HCT116 (cell line): ENCODE results near the gene CAPZB. TPM values are rescaled to one million over a fixed set of nuclear protein-coding genes. Genes with fewer than 3 reads are reported as not detected.

Experiments
- ATAC-seq: fragments of 200-7000 bp; cut with Tn5 transposase; 2 replicates; pipeline ENCODE4 v1.9.1; 2020; ENCODE audit warnings: mild to moderate bottlenecking, moderate library complexity
- BruUV-seq: library from RNA; stranded (reverse); fragments of 400-500 nt; replicated peaks from 2 replicates; lab custom pipeline; 2021; lab: Mats Ljungman, UMichigan
- CTCF ChIA-PET: fragments of 300-600 bp; sonication (Branson Sonifier 250); formaldehyde crosslinking; loops from one replicate; lab custom pipeline; 2021; ENCODE audit warnings: antibody characterized with exemption; lab: Charles Lee
- POLR2A ChIA-PET: fragments of 300-600, 350-600 bp; sonication (Branson Sonifier 250); formaldehyde crosslinking; loops from one replicate; lab custom pipeline; 2021; ENCODE audit warnings: antibody characterized with exemption; lab: Charles Lee
- RAD21 ChIA-PET, 2 experiments: fragments of 300-600 bp; sonication (Branson Sonifier 250); formaldehyde crosslinking; loops; one replicate each; lab custom pipeline; 2023; ENCODE audit warnings: low total read pairs in 2 of 2; ENCODE audit not compliant: uncharacterized antibody in 2 of 2, unreplicated experiment in 2 of 2, low non-redundant PET in 1 of 2; lab: Charles Lee
- DNase-seq: peaks from one replicate; pipeline ENCODE4 v3.0.0-alpha.2; 2010; ENCODE audit warnings: low read depth, low spot score
- H2AFZ ChIP-seq: fragments of 200-600 bp; shearing (Covaris generic), sonication (generic); 2 replicates; pipeline ENCODE4 v1.6.1; 2017; ENCODE audit warnings: low read depth, mixed run types, mixed read lengths, antibody characterized with exemption, low read length; ENCODE audit not compliant: poor library complexity, severe bottlenecking
- H3K27ac ChIP-seq: 2 replicates; pipeline ENCODE4 v1.5.1; 2012; ENCODE audit warnings: low read depth, low read length
- H3K27me3 ChIP-seq: fragments of 200-600 bp; sonication (generic); 2 replicates; pipeline ENCODE4 v1.6.1; 2016; ENCODE audit warnings: mixed run types, low read length, mixed read lengths; ENCODE audit not compliant: insufficient read depth
- H3K36me3 ChIP-seq, 2 experiments: fragments of 200-500 bp in 1 of 2; fragments of 200-600 bp in 1 of 2; sonication (Bioruptor generic) in 1 of 2; sonication (generic) in 1 of 2; 2 replicates each; pipeline versions ENCODE4 v1.5.1 to v1.6.1; 2014 to 2016; ENCODE audit warnings: low read length in 2 of 2, inconsistent platforms in 1 of 2, mixed read lengths in 1 of 2, mixed run types in 1 of 2; ENCODE audit not compliant: insufficient read depth in 2 of 2, control insufficient read depth in 1 of 2
- H3K4me1 ChIP-seq, 2 experiments: fragments of 200-600 bp in 1 of 2; sonication (generic) in 1 of 2; 2 replicates each; pipeline versions ENCODE4 v1.5.1 to v1.6.1; 2012 to 2017; ENCODE audit warnings: low read length in 2 of 2, inconsistent platforms in 1 of 2, mild to moderate bottlenecking in 1 of 2, mixed read lengths in 1 of 2, mixed run types in 1 of 2, moderate library complexity in 1 of 2; ENCODE audit not compliant: insufficient read depth in 2 of 2, control insufficient read depth in 1 of 2
- H3K4me2 ChIP-seq: fragments of 200-600 bp; sonication (generic); 2 replicates; pipeline ENCODE4 v1.6.1; 2017; ENCODE audit warnings: mixed run types, low read length, mixed read lengths
- H3K4me3 ChIP-seq, 2 experiments: fragments of 200-600 bp in 1 of 2; sonication (generic) in 1 of 2; replicated peaks in 1 of 2; 2 replicates each; pipeline ENCODE4 v1.5.1; 2011 to 2016; ENCODE audit warnings: low read length in 2 of 2, control low read depth in 1 of 2, low read depth in 1 of 2, mild to moderate bottlenecking in 1 of 2, mixed read lengths in 1 of 2, mixed run types in 1 of 2
- H3K79me2 ChIP-seq: fragments of 200-600 bp; sonication (generic); 2 replicates; pipeline ENCODE4 v1.6.1; 2017; ENCODE audit warnings: mild to moderate bottlenecking, mixed run types, low read length, moderate library complexity, mixed read lengths; ENCODE audit not compliant: insufficient read depth
- H3K9ac ChIP-seq: fragments of 200-600 bp; sonication (generic); 2 replicates; pipeline ENCODE4 v1.6.1; 2016; ENCODE audit warnings: low read length, mixed read lengths
- H3K9me2 ChIP-seq: fragments of 200-600 bp; sonication (generic), shearing (Covaris generic); 2 replicates; pipeline ENCODE4 v1.6.1; 2017; ENCODE audit warnings: mixed run types, mild to moderate bottlenecking, moderate library complexity; ENCODE audit not compliant: insufficient read depth
- H3K9me3 ChIP-seq, 2 experiments: fragments of 200-500 bp in 1 of 2; fragments of 200-600 bp in 1 of 2; sonication (Bioruptor generic) in 1 of 2; sonication (generic) in 1 of 2; 2 replicates each; pipeline ENCODE4 v1.6.1; 2014 to 2017; ENCODE audit warnings: low read length in 2 of 2, mixed read lengths in 2 of 2, inconsistent platforms in 1 of 2, low read depth in 1 of 2, mild to moderate bottlenecking in 1 of 2, mixed run types in 1 of 2, moderate library complexity in 1 of 2; ENCODE audit not compliant: control insufficient read depth in 1 of 2, insufficient read depth in 1 of 2
- H4K20me1 ChIP-seq: fragments of 200-600 bp; sonication (generic), shearing (Covaris generic); 2 replicates; pipeline ENCODE4 v1.6.1; 2017; ENCODE audit warnings: mixed run types, mild to moderate bottlenecking, moderate library complexity; ENCODE audit not compliant: insufficient read depth
- CBX3 ChIP-seq: IDR thresholded peaks from 2 replicates; pipeline ENCODE4 v1.6.1; 2012; ENCODE audit warnings: low read depth
- CEBPB ChIP-seq: IDR thresholded peaks from 2 replicates; pipeline ENCODE4 v1.6.1; 2012; ENCODE audit warnings: low read depth
- EGR1 ChIP-seq: IDR thresholded peaks from 2 replicates; pipeline ENCODE4 v1.6.1; 2012; ENCODE audit warnings: low read depth
- ELF1 ChIP-seq: IDR thresholded peaks from 2 replicates; pipeline ENCODE4 v1.6.1; 2012; ENCODE audit warnings: low read depth, borderline replicate concordance
- EZH2 ChIP-seq: fragments of 200-600 bp; sonication (generic); IDR thresholded peaks from 2 replicates; pipeline ENCODE4 v1.6.1; 2017; ENCODE audit warnings: antibody characterized with exemption, mixed run types
- EZH2phosphoT487 ChIP-seq: fragments of 200-600 bp; IDR thresholded peaks from 2 replicates; pipeline ENCODE4 v1.6.1; 2018; ENCODE audit warnings: antibody characterized with exemption, borderline replicate concordance
- FOSL1 ChIP-seq: IDR thresholded peaks from 2 replicates; pipeline ENCODE4 v1.6.1; 2012; ENCODE audit warnings: low read depth
- JUND ChIP-seq: IDR thresholded peaks from 2 replicates; pipeline ENCODE4 v1.6.1; 2012
- POLR2A ChIP-seq: IDR thresholded peaks from 2 replicates; pipeline ENCODE4 v1.7.0; 2011; ENCODE audit warnings: borderline replicate concordance; ENCODE audit not compliant: insufficient read depth, insufficient read length; ENCODE audit errors: extremely low read depth
- POLR2AphosphoS5 ChIP-seq: IDR thresholded peaks from 2 replicates; pipeline ENCODE4 v1.6.1; 2011; ENCODE audit warnings: mild to moderate bottlenecking, low read depth, low read length, moderate library complexity
- RAD21 ChIP-seq: IDR thresholded peaks from 2 replicates; pipeline ENCODE4 v1.6.1; 2012; ENCODE audit warnings: low read depth, mild to moderate bottlenecking
- SIN3A ChIP-seq: IDR thresholded peaks from 2 replicates; pipeline ENCODE4 v1.6.1; 2012; ENCODE audit warnings: low read depth
- SP1 ChIP-seq: IDR thresholded peaks from 2 replicates; pipeline ENCODE4 v1.6.1; 2012; ENCODE audit warnings: low read depth
- SRF ChIP-seq: IDR thresholded peaks from 2 replicates; pipeline ENCODE4 v1.6.1; 2012; ENCODE audit warnings: low read depth
- TCF7L2 ChIP-seq: IDR thresholded peaks from 2 replicates; pipeline ENCODE4 v1.7.0; 2011; ENCODE audit warnings: borderline replicate concordance, inconsistent platforms; ENCODE audit not compliant: insufficient read depth, insufficient read length; ENCODE audit errors: extremely low read depth
- YY1 ChIP-seq: IDR thresholded peaks from 2 replicates; pipeline ENCODE4 v1.6.1; 2011; ENCODE audit warnings: low read length, low read depth, moderate library complexity, mild to moderate bottlenecking; ENCODE audit not compliant: insufficient replicate concordance; ENCODE audit errors: extremely low read depth
- ZFX ChIP-seq: fragments of 450-650 bp; IDR thresholded peaks from 2 replicates; pipeline ENCODE4 v1.6.1; 2017
- ZNF274 ChIP-seq: fragments of 200-500 bp; sonication (Bioruptor generic); IDR thresholded peaks from 2 replicates; pipeline ENCODE4 v1.6.1; 2014; ENCODE audit warnings: mild to moderate bottlenecking, low read depth, low read length, inconsistent platforms
- intact Hi-C: fragments of 100-400 bp; cut with micrococcal nuclease; formaldehyde crosslinking; loops from 2 replicates; pipeline ENCODE4 v1.10.0; 2022
- total RNA-seq: library from RNA; stranded (reverse); gene quantifications from one replicate; pipeline ENCODE4 v1.2.1, GENCODE V29; 2021; ENCODE audit not compliant: unreplicated experiment
- TF ChIP-seq, protein P1 (sequence below): IDR thresholded peaks from 2 replicates; pipeline ENCODE4 v1.6.1; 2012
- TF ChIP-seq, protein P2 (sequence below): IDR thresholded peaks from 2 replicates; pipeline ENCODE4 v1.6.1; 2011; ENCODE audit warnings: mild to moderate bottlenecking, low read length, moderate library complexity; ENCODE audit not compliant: insufficient replicate concordance; ENCODE audit errors: extremely low read depth

Gene CAPZB
- total RNA-seq, 1 experiment from 2014 or later: 203 TPM

DNA sequence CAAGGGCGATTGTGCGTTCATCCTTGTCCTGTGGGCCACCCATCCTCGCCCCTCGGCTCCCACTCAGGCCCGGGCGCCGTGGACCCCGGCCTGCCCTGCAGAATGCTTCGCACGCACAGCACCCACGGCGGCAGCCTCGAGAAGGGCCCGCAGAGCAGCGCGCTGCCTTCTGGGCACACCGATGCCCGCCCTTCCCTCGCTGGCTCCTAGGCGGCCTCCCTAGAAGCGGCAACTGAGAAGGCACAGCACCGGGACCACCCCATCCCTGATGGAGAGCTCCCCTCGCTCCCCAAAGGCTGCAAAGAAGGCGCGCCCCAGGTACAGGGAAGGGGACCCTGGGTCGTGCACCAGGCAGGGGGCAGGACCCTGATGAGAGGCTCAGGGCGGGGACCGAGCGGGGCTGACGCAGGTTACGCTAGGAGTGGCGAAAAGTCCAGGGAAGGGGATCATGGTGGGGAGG is 971 bp downstream of the CAPZB start:
- RAD21 ChIA-PET: no interaction called here
- H3K9ac ChIP-seq: peak overlapping the region; percentile 87
- no peaks in the 10 kb centered on the region for H3K9me2 ChIP-seq
- no TSS peak for BruUV-seq
- no peak for TF ChIP-seq CBX3
- TF ChIP-seq, protein P1, sequence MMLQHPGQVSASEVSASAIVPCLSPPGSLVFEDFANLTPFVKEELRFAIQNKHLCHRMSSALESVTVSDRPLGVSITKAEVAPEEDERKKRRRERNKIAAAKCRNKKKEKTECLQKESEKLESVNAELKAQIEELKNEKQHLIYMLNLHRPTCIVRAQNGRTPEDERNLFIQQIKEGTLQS: no peak
- TF ChIP-seq, all 23 proteins: peak for 0
- H3K9me3 ChIP-seq: no peaks in the 10 kb centered on the region
- peaks cover 71% of the 10 kb centered on the region for H3K79me2 ChIP-seq
- CTCF ChIA-PET: no interaction called here
- H3K4me3 ChIP-seq: peak overlapping the region; percentile 92 to 97
- POLR2A ChIA-PET: no interaction called here
- peak overlapping the region; percentile 99 for H3K4me2 ChIP-seq
- H4K20me1 ChIP-seq: no peaks in the 10 kb centered on the region
- H2AFZ ChIP-seq: no peak overlapping the region
- no peak for ATAC-seq
- no peaks in the 10 kb centered on the region for H3K36me3 ChIP-seq
- H3K27ac ChIP-seq: peak overlapping the region; percentile 81
- peaks cover 11 to 23% of the 10 kb centered on the region in 2 experiments; a peak in 3 of 4 replicates for H3K4me1 ChIP-seq
- intact Hi-C loops: loop anchor here (5.0 kb wide), 1 partner anchor 113 kb away; a partner anchor contains a TSS
- no peak for DNase-seq
- no peaks in the 10 kb centered on the region for H3K27me3 ChIP-seq

DNA sequence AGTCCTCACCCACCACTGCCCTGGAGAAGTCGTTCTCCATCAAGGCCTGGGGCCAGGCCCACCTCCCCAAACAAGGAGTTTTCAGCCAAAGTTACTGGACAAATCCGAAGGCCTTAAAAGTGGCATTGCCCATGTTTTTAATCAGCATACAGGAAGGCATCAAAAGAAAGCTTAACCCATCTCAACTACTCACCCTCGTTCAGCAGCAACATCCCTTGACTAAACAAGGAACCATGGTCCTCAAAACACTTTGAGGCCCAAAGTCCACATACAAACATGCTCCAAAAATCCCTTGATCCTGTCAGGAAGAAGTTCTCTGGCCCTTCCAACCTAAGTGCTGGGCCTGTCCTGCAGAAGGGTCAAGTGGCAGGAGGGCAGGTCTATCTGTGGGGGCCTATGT is 1.6 kb downstream of the CAPZB start:
- Histone ChIP-seq H3K9me2 (no peaks in the 10 kb centered on the region), H3K79me2 (peaks cover 78% of the 10 kb centered on the region), H2AFZ (no peak overlapping the region), H3K27me3 (no peaks in the 10 kb centered on the region), H3K4me1 (peaks cover 11 to 23% of the 10 kb centered on the region in 2 experiments; a peak in 3 of 4 replicates), H3K4me3 (peak overlapping the region; percentile 92 to 97), H4K20me1 (no peaks in the 10 kb centered on the region), H3K4me2 (peak overlapping the region; percentile 99), H3K36me3 (no peaks in the 10 kb centered on the region), H3K27ac (no peak overlapping the region; the same call in 1 of the 2 replicates), H3K9ac (peak overlapping the region; percentile 87), H3K9me3 (no peaks in the 10 kb centered on the region)
- DNase-seq (no peak), ATAC-seq (no peak)
- intact Hi-C loops: loop anchor here (5.0 kb wide), 1 partner anchor 114 kb away; a partner anchor contains a TSS
- ChIA-PET RAD21 (no interaction called here), CTCF (interaction anchor here (1.2 kb wide), 1 partner anchor 99 kb away, joined by 4 read pairs; no protein-coding TSS in a partner anchor), POLR2A (no interaction called here)
- TF ChIP-seq POLR2A: no peak
- no peak for TF ChIP-seq CEBPB
- no peak for TF ChIP-seq ZFX
- no peak for TF ChIP-seq RAD21
- TF ChIP-seq, protein P2, sequence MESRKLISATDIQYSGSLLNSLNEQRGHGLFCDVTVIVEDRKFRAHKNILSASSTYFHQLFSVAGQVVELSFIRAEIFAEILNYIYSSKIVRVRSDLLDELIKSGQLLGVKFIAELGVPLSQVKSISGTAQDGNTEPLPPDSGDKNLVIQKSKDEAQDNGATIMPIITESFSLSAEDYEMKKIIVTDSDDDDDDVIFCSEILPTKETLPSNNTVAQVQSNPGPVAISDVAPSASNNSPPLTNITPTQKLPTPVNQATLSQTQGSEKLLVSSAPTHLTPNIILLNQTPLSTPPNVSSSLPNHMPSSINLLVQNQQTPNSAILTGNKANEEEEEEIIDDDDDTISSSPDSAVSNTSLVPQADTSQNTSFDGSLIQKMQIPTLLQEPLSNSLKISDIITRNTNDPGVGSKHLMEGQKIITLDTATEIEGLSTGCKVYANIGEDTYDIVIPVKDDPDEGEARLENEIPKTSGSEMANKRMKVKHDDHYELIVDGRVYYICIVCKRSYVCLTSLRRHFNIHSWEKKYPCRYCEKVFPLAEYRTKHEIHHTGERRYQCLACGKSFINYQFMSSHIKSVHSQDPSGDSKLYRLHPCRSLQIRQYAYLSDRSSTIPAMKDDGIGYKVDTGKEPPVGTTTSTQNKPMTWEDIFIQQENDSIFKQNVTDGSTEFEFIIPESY: no peak
- no peak for TF ChIP-seq EGR1
- TF ChIP-seq, protein P1: no peak
- no peak for TF ChIP-seq ZNF274
- no peak for TF ChIP-seq FOSL1
- TF ChIP-seq POLR2AphosphoS5: no peak
- no peak for TF ChIP-seq YY1
- TF ChIP-seq ELF1: no peak
- TF ChIP-seq SP1: no peak
- no peak for TF ChIP-seq CBX3
- no peak for TF ChIP-seq SIN3A
- no peak for TF ChIP-seq TCF7L2
- TF ChIP-seq EZH2phosphoT487: no peak
- TF ChIP-seq JUND: no peak
- no peak for TF ChIP-seq EZH2
- no peak for TF ChIP-seq SRF
- no TSS peak for BruUV-seq
